ENCODE data around the gene COQ10A. TPM values are rescaled to one million over a fixed set of nuclear protein-coding genes. Genes with fewer than 3 reads are reported as not detected.

Gene COQ10A
- total RNA-seq, 6 experiments from 2014 or later, result 5.5 to 25.1 (median 13.0) TPM

GRCh38 chr12:56308714-56309113 is 42.0 kb downstream of the COQ10A start:
- Histone ChIP-seq H3K4me1 (peaks cover 0 to 18% (median 5%) of the 10 kb centered on the region in 4 donors), H3K9me3 (no peaks in the 10 kb centered on the region), H3K36me3 (peaks cover 0 to 35% (median 17%) of the 10 kb centered on the region in 4 donors), H3K27ac (no peak overlapping the region), H3K27me3 (no peaks in the 10 kb centered on the region), H3K4me3 (no peak overlapping the region)
- no peak for DNase-seq
- no peak for ATAC-seq
- 95% methylated on average over 3 of the region's 3 CpGs for WGBS (ENCODE audit: insufficient coverage, low coverage, low lambda C conversion rate, missing lambda C conversion rate)
- TF ChIP-seq POLR2A (IDR thresholded peaks at IDR 0.05) (no peak), CTCF (IDR thresholded peaks at IDR 0.05) (no peak)
- intact Hi-C loops (cut with DNase I), result no loop called here

GRCh38 chr12:56311003-56311402 is 44.3 kb downstream of the COQ10A start:
- H3K27me3 ChIP-seq, result no peaks in the 10 kb centered on the region
- DNase-seq (no peak), ATAC-seq (no peak)
- intact Hi-C loops (cut with DNase I), result no loop called here
- WGBS (ENCODE audit: insufficient coverage, low coverage, low lambda C conversion rate, missing lambda C conversion rate), result 94% methylated on average over 6 of the region's 12 CpGs
- TF ChIP-seq CTCF (IDR thresholded peaks at IDR 0.05) (no peak), POLR2A (IDR thresholded peaks at IDR 0.05) (no peak)
- H3K27ac ChIP-seq, result no peak overlapping the region
- peaks cover 0 to 15% (median 3%) of the 10 kb centered on the region in 4 donors for H3K4me1 ChIP-seq
- H3K36me3 ChIP-seq, result peaks cover 0 to 40% (median 17%) of the 10 kb centered on the region in 4 donors
- no peak overlapping the region for H3K4me3 ChIP-seq
- no peaks in the 10 kb centered on the region for H3K9me3 ChIP-seq

- DNase-seq (peak in 1 of 3 donors; percentile 56), ATAC-seq (peak in 1 of 4 donors; percentile 2)
- no peaks in the 10 kb centered on the region for H3K9me3 ChIP-seq
- intact Hi-C loops (cut with DNase I), result no loop called here
- H3K4me1 ChIP-seq, result peaks cover 0 to 13% (median 5%) of the 10 kb centered on the region in 4 donors
- H3K36me3 ChIP-seq, result peaks cover 0 to 42% (median 17%) of the 10 kb centered on the region in 4 donors
- WGBS (ENCODE audit: insufficient coverage, low coverage, low lambda C conversion rate, missing lambda C conversion rate), result 0% methylated on average over 7 of the region's 11 CpGs
- peak overlapping the region; percentile 74 to 90 (median 90) for H3K4me3 ChIP-seq
- H3K27me3 ChIP-seq, result no peaks in the 10 kb centered on the region
- H3K27ac ChIP-seq, result peak overlapping the region; percentile 72 to 92 (median 87)
- TF ChIP-seq POLR2A (IDR thresholded peaks at IDR 0.05), result no peak
- TF ChIP-seq CTCF (IDR thresholded peaks at IDR 0.05), result no peak
Measured at GRCh38 chr12:56315249-56315621, 48.5 kb downstream of the COQ10A start.

- 1% methylated on average over 11 of the region's 62 CpGs for WGBS (ENCODE audit: insufficient coverage, low coverage, low lambda C conversion rate, missing lambda C conversion rate)
- peak; percentile 90 to 95 (median 93) for ATAC-seq
- TF ChIP-seq CTCF (IDR thresholded peaks at IDR 0.05), result peak; percentile 5 to 28 (median 12)
- peak; percentile 86 for TF ChIP-seq POLR2A (IDR thresholded peaks at IDR 0.05)
- H3K4me1 ChIP-seq, result peaks cover 0 to 13% (median 5%) of the 10 kb centered on the region in 4 donors
- intact Hi-C loops (cut with DNase I), result no loop called here
- peaks cover 0 to 42% (median 18%) of the 10 kb centered on the region in 4 donors for H3K36me3 ChIP-seq
- H3K27me3 ChIP-seq, result no peaks in the 10 kb centered on the region
- H3K27ac ChIP-seq, result peak within 1 kb of the TSS; percentile 72 to 92 (median 87)
- H3K9me3 ChIP-seq, result no peaks in the 10 kb centered on the region
- peak; percentile 97 to 98 (median 98) for DNase-seq
- H3K4me3 ChIP-seq, result peak within 1 kb of the TSS; percentile 74 to 90 (median 90)
Measured at GRCh38 chr12:56315622-56316473, 49.1 kb downstream of the COQ10A start, which contains the start of gene CNPY2. Gene CNPY2, minus strand, starts transcription at chr12:56315988. Its CDS starts 771 bp downstream, at chr12:56315217.

Measured in right lobe of liver (tissue), 6 donors.